CD4-positive, CD25-positive, alpha-beta regulatory T cell (primary cell): Measurements from ENCODE around the gene NUDT6. TPM values are rescaled to one million over a fixed set of nuclear protein-coding genes. Genes with fewer than 3 reads are reported as not detected.

ENCODE experiments used
- ATAC-seq, 2 donors: fragments of 150-1000 bp; cut with Tn5 transposase; one replicate each; pipeline ENCODE4 v1.10.0; 2021; ENCODE audit warnings: low read depth in 2 of 2, moderate number of reproducible peaks in 2 of 2, moderate library complexity in 1 of 2
- DNase-seq, 3 donors: peaks; one replicate each; pipeline versions ENCODE4 v3.0.0 to v3.0.0-alpha.2; 2012 to 2022; ENCODE audit warnings: mixed read lengths in 1 of 3
- H3K27ac ChIP-seq: one replicate; pipeline ENCODE4 v1.7.0; 2013; ENCODE audit warnings: mild to moderate bottlenecking, low read length; ENCODE audit not compliant: insufficient read depth, poor library complexity, severe bottlenecking
- H3K27me3 ChIP-seq: one replicate; pipeline ENCODE4 v1.7.0; 2013; ENCODE audit warnings: low read length; ENCODE audit not compliant: control insufficient read depth, insufficient read depth
- H3K36me3 ChIP-seq: one replicate; pipeline ENCODE4 v1.7.0; 2013; ENCODE audit warnings: mild to moderate bottlenecking, low read length, moderate library complexity; ENCODE audit not compliant: control insufficient read depth, insufficient read depth
- H3K4me1 ChIP-seq: 2 replicates; pipeline ENCODE4 v1.7.0; 2013; ENCODE audit warnings: mild to moderate bottlenecking, low read length; ENCODE audit not compliant: insufficient read depth, control insufficient read depth, poor library complexity, severe bottlenecking
- H3K4me3 ChIP-seq: one replicate; pipeline ENCODE4 v1.7.0; 2013; ENCODE audit warnings: low read depth, mild to moderate bottlenecking, low read length, moderate library complexity
- H3K9me3 ChIP-seq, 2 experiments: 1 replicate in 1 of 2; 2 replicates in 1 of 2; pipeline ENCODE4 v1.7.0; 2013; ENCODE audit warnings: low read length in 2 of 2, mild to moderate bottlenecking in 1 of 2, moderate library complexity in 1 of 2; ENCODE audit not compliant: control insufficient read depth in 2 of 2
- H3K27ac Mint-ChIP-seq, 3 donors: one replicate each; pipeline ENCODE4 v1.8.0; 2020 to 2022; ENCODE audit warnings: mild to moderate bottlenecking in 3 of 3, mixed read lengths in 3 of 3, moderate library complexity in 2 of 3
- H3K27me3 Mint-ChIP-seq: one replicate; pipeline ENCODE4 v1.8.0; 2022; ENCODE audit warnings: mild to moderate bottlenecking, mixed read lengths
- H3K36me3 Mint-ChIP-seq: one replicate; pipeline ENCODE4 v1.8.0; 2020; ENCODE audit warnings: mixed read lengths
- H3K4me1 Mint-ChIP-seq, 4 donors: one replicate each; pipeline ENCODE4 v1.8.0; 2020 to 2022; ENCODE audit warnings: mixed read lengths in 4 of 4, mild to moderate bottlenecking in 1 of 4
- H3K4me3 Mint-ChIP-seq, 4 donors: one replicate each; pipeline ENCODE4 v1.8.0; 2020 to 2022; ENCODE audit warnings: mild to moderate bottlenecking in 4 of 4, mixed read lengths in 4 of 4, moderate library complexity in 3 of 4
- H3K9me3 Mint-ChIP-seq, 7 donors: one replicate each; pipeline ENCODE4 v1.8.0; 2020 to 2022; ENCODE audit warnings: mixed read lengths in 7 of 7, mild to moderate bottlenecking in 3 of 7, moderate library complexity in 2 of 7
- polyA plus RNA-seq, 4 donors: library from polyadenylated mRNA; unstranded; fragments of 300-500 nt; fragmentation: Illumina TruSeq; gene quantifications; one replicate each; pipeline ENCODE4 v1.2.3, GENCODE V29; 2021
- total RNA-seq: library from RNA; stranded (reverse); gene quantifications from one replicate; pipeline ENCODE4 v1.2.3, GENCODE V29; 2022

NUDT6 gene
- total and polyA plus RNA-seq, 5 donors from 2014 or later: 1.8 to 4.8 (median 3.1) TPM

DNA sequence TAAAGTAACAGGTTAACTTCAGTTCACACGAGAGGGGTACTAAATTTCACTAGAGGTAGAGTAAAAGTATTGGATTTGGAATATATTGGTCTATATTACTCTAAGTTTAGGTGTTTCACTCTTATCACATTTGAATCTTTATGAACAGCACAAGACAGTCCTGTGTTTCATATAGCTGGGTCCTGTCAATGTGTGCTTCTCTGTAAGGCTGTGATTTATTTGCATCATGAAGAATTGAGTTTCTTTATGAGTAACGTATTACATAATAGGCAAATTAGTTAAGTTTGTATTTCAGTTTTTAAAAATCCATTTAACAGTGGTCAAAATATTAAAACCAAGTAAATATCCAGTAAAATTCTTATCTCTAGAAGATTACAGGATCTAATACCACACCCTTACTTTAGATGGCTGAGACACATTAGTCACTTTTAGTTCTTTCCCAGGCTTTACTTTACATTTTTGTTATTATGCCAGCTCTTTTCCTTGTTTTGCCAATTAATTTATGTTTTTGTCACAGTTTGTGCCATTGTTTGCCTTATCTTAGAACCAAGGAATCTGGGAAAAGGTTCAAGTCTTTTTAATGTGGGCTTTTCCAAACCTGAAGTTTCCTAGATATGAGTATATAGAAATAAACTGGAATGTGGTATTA, 32.1 kb downstream of the NUDT6 start:
- Mint-ChIP-seq H3K27ac (no peak overlapping the region), H3K36me3 (peaks cover 4% of the 10 kb centered on the region), H3K27me3 (no peaks in the 10 kb centered on the region), H3K4me1 (no peaks in the 10 kb centered on the region), H3K9me3 (no peaks in the 10 kb centered on the region), H3K4me3 (no peak overlapping the region)
- no peak for DNase-seq
- Histone ChIP-seq H3K36me3 (no peaks in the 10 kb centered on the region), H3K9me3 (no peaks in the 10 kb centered on the region), H3K27me3 (no peaks in the 10 kb centered on the region), H3K4me3 (no peak overlapping the region), H3K27ac (no peak overlapping the region), H3K4me1 (no peaks in the 10 kb centered on the region)
- no peak for ATAC-seq

GRCh38 chr4:122889726-122890125, 32.7 kb downstream of the NUDT6 start:
- Mint-ChIP-seq H3K4me1 (no peaks in the 10 kb centered on the region), H3K4me3 (no peak overlapping the region), H3K9me3 (no peaks in the 10 kb centered on the region), H3K36me3 (peaks cover 4% of the 10 kb centered on the region), H3K27ac (no peak overlapping the region), H3K27me3 (no peaks in the 10 kb centered on the region)
- Histone ChIP-seq H3K27me3 (no peaks in the 10 kb centered on the region), H3K36me3 (no peaks in the 10 kb centered on the region), H3K4me3 (no peak overlapping the region), H3K9me3 (no peaks in the 10 kb centered on the region), H3K27ac (no peak overlapping the region), H3K4me1 (no peaks in the 10 kb centered on the region)
- ATAC-seq: no peak
- no peak for DNase-seq

GRCh38 chr4:122884499-122884898, 37.9 kb downstream of the NUDT6 start:
- peaks cover 0 to 13% (median 2%) of the 10 kb centered on the region in 7 donors for H3K9me3 Mint-ChIP-seq
- peaks cover 5% of the 10 kb centered on the region for H3K36me3 Mint-ChIP-seq
- H3K27ac ChIP-seq: no peak overlapping the region
- no peak overlapping the region for H3K4me3 ChIP-seq
- no peak overlapping the region for H3K4me3 Mint-ChIP-seq
- H3K36me3 ChIP-seq: no peaks in the 10 kb centered on the region
- no peaks in the 10 kb centered on the region for H3K4me1 Mint-ChIP-seq
- ATAC-seq (no peak), DNase-seq (no peak)
- H3K27me3 Mint-ChIP-seq: no peaks in the 10 kb centered on the region
- H3K27ac Mint-ChIP-seq: no peak overlapping the region
- H3K4me1 ChIP-seq: no peaks in the 10 kb centered on the region
- H3K9me3 ChIP-seq: no peaks in the 10 kb centered on the region
- H3K27me3 ChIP-seq: peaks cover 3% of the 10 kb centered on the region

DNA sequence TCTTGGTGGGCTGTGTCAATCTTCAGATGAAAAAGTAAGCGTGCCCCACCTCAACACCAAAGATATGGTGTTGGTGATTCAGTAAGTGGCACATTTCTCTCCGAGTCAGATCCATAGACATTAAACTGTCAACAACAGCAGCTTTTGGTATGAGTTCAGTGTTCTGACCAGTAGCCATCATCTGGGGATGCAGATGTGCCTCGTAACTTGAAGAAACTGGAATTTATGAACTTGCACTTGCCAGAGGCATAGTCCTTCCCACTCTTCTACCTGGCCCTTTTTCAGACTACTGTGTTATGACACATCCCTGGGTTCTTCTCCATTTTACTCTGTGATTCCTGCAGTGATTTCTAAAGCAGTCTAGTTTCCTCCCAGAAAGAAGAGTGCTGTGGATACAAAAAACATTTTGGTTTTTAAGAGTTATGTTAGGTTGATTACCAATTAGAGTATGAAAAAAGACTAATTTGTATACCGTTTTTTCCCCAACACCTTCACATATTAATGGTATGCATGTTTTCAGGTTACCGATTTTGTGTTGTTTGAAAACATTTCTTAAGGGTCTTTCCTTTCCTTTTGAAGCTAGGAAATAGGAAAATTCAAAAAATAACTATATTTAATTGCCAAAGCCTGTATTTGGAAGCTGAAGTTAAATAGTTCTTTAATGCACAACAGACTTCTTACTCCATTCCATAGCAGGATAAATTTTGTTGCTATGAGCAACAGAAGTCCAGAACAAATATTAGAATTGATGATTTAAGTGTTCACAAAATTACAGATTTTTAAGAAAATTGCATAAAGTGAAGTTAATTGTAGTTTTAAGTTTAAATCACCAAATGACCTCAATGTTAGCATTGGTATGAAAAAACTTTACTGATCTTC, 39.3 kb downstream of the NUDT6 start:
- H3K27me3 ChIP-seq: peaks cover 3% of the 10 kb centered on the region
- no peak overlapping the region for H3K27ac ChIP-seq
- H3K4me3 ChIP-seq: no peak overlapping the region
- no peaks in the 10 kb centered on the region for H3K36me3 ChIP-seq
- no peaks in the 10 kb centered on the region for H3K9me3 ChIP-seq
- H3K9me3 Mint-ChIP-seq: peaks cover 2 to 15% (median 5%) of the 10 kb centered on the region in 7 donors
- no peaks in the 10 kb centered on the region for H3K4me1 Mint-ChIP-seq
- ATAC-seq (no peak), DNase-seq (no peak)
- no peaks in the 10 kb centered on the region for H3K4me1 ChIP-seq
- peaks cover 5% of the 10 kb centered on the region for H3K36me3 Mint-ChIP-seq
- H3K4me3 Mint-ChIP-seq: no peak overlapping the region
- H3K27ac Mint-ChIP-seq: peak overlapping the region in 1 of 3 donors; percentile 41
- no peaks in the 10 kb centered on the region for H3K27me3 Mint-ChIP-seq

GRCh38 chr4:122879001-122879400, 43.4 kb downstream of the NUDT6 start:
- no peak for ATAC-seq
- Mint-ChIP-seq H3K27ac (no peak overlapping the region), H3K9me3 (peaks cover 2 to 15% (median 5%) of the 10 kb centered on the region in 7 donors), H3K36me3 (peaks cover 5% of the 10 kb centered on the region), H3K4me1 (no peaks in the 10 kb centered on the region), H3K27me3 (no peaks in the 10 kb centered on the region), H3K4me3 (no peak overlapping the region)
- H3K9me3 ChIP-seq: no peaks in the 10 kb centered on the region
- peaks cover 3% of the 10 kb centered on the region for H3K27me3 ChIP-seq
- no peak overlapping the region for H3K27ac ChIP-seq
- DNase-seq: no peak
- no peaks in the 10 kb centered on the region for H3K36me3 ChIP-seq
- H3K4me1 ChIP-seq: no peaks in the 10 kb centered on the region
- H3K4me3 ChIP-seq: no peak overlapping the region

- Histone ChIP-seq H3K4me1 (no peaks in the 10 kb centered on the region), H3K27ac (no peak overlapping the region), H3K4me3 (no peak overlapping the region), H3K27me3 (peaks cover 3% of the 10 kb centered on the region), H3K36me3 (no peaks in the 10 kb centered on the region), H3K9me3 (no peaks in the 10 kb centered on the region)
- peaks cover 2 to 15% (median 6%) of the 10 kb centered on the region in 7 donors for H3K9me3 Mint-ChIP-seq
- ATAC-seq (no peak), DNase-seq (no peak)
- no peak overlapping the region for H3K4me3 Mint-ChIP-seq
- peaks cover 3% of the 10 kb centered on the region for H3K36me3 Mint-ChIP-seq
- no peaks in the 10 kb centered on the region for H3K4me1 Mint-ChIP-seq
- peaks cover 9% of the 10 kb centered on the region for H3K27me3 Mint-ChIP-seq
- no peak overlapping the region for H3K27ac Mint-ChIP-seq
Measured at GRCh38 chr4:122876456-122876855, 45.9 kb downstream of the NUDT6 start.

DNA sequence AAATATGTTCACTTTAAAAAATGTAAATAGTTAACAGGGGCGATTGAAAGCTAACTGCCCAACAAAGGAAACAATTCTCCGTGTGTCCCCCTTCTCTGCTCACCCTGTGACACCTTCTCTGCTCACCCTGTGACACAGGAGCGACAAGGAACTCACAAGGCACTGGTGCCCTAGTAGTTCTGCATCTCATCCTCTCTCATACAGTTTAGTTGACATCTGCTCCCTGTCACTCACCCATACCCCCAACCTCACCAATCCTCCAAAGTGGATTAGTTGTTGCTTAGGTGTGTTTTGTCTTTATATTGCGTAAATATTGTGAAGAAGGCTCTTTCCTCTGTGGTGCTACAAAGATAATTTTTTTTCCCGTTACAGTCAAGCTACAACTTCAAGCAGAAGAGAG, 46.4 kb downstream of the NUDT6 start:
- no peak for DNase-seq
- Mint-ChIP-seq H3K4me3 (no peak overlapping the region), H3K9me3 (peaks cover 2 to 11% (median 4%) of the 10 kb centered on the region in 7 donors), H3K27ac (no peak overlapping the region), H3K4me1 (no peaks in the 10 kb centered on the region), H3K27me3 (peaks cover 11% of the 10 kb centered on the region), H3K36me3 (no peaks in the 10 kb centered on the region)
- Histone ChIP-seq H3K27me3 (peaks cover 3% of the 10 kb centered on the region), H3K9me3 (no peaks in the 10 kb centered on the region), H3K4me3 (no peak overlapping the region), H3K36me3 (no peaks in the 10 kb centered on the region), H3K27ac (no peak overlapping the region), H3K4me1 (no peaks in the 10 kb centered on the region)
- ATAC-seq: no peak
